Inferior parietal cortex (tissue), 1 donor: Measurements from ENCODE around the gene BAAT.
"Not testable (repeated sequence)": the region's sequence is repeated elsewhere in the genome, so short reads cannot be mapped to it uniquely, and the experiment has no call there.

ENCODE experiments used
- DNase-seq: peaks from one replicate; pipeline ENCODE4 v3.0.0-alpha.2; 2016; ENCODE audit errors: extremely low spot score

BAAT gene

DNA sequence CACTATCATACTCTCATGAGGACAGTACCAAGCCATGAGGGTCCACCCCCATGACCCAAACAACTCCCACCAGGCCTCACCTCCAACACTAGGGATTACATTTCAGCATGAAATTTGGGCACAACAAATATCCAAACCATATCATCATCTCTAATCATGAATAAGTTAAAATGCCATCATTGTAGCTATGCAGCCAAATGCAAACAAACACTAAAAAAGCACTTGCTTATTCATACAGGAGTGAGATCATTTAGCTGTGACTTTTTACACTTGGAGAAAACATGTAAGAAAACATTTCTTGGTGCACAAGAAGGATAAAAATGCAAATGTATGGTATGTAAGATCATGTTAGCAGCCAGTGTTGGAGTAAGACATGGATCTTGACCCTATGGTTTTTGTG is 24.2 kb downstream of the BAAT start:
- DNase-seq: no peak

DNA sequence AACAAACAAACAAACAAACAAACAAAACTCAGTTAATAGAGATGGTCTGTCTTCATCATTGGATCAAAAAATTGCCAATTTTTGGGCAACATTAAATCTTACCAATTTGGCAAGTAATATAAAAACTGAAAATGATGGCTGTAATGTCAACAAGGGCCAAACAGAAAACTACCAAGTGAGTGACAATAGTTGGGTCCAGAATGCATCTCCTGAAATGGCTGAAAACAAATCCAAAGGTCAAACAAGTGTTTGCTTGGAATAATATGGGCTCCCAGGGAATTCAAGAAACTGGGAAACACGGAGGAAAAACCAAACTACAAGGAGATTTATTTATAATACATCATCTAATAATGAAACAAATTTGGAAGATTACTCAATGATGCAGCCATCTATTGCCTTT is 25.1 kb downstream of the BAAT start:
- no peak for DNase-seq

- no peak for DNase-seq
Measured at GRCh38 chr9:101356619-101357018, 28.2 kb downstream of the BAAT start.

- DNase-seq: no peak
Measured at GRCh38 chr9:101354765-101355708, 29.8 kb downstream of the BAAT start.

- DNase-seq: no peak
Measured at GRCh38 chr9:101354143-101354764, 30.6 kb downstream of the BAAT start.

DNA sequence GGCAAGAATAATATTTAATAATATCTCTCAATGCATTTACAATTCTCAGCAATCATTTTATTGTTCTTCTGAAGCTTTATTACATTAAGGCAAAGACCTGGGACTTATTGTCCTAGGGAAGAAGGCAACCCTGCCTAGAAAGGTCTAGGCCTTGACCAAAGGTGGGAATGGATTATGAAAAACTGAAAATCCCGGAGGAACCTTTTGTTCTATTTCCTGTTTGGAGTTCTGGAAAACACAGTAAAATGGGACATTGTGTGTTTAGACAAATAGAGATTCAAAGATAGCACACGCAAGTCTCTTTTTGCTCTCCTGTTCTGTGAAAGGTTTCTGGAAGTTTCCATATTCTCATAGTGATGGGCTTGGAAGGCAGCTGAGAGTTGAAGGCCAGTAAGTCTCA is 31.1 kb downstream of the BAAT start:
- DNase-seq: no peak

GRCh38 chr9:101352892-101353463 is 31.8 kb downstream of the BAAT start:
- DNase-seq: no peak

DNA sequence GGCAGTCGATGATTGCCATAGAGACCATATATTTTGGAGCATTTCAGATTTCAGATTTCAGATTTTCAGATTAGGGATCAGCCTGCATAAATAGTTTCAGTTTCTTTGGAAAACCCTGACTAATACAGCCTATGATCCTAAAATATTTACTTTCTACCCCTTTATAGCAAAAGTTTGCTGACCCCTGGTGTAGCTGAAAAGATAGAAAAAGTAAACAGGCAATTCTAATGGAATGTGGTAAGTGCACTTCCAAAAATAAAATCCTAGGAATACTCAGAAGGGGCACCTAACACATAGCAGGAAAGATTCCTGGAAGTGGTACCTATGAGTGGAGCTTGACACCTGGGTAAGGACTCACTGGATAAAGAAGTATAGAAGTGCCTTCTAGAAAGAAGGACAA is 34.5 kb downstream of the BAAT start:
- DNase-seq: no peak

DNA sequence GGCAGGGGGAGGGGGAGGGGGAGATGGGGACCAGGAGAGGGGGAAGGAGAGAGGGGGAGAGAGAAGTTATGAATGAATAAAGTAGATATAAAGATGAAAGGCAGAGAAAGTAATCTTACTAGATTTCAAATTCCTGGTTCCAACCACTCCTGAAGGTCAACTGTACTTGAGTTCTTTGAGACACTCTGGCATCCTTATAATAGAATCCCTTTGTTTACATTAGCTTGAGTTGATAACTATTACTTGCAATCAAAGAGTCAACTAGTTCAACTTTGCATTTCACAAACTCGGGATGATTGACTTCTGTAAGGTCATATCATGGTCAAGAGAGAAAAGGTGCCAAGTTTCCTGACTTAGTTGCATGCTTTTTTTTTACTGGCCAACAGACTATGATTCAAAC is 42.2 kb downstream of the BAAT start:
- DNase-seq: no peak

- no peak for DNase-seq
Measured at GRCh38 chr9:101341958-101342357, 42.8 kb downstream of the BAAT start.

GRCh38 chr9:101337237-101337636 is 47.6 kb downstream of the BAAT start:
- no peak for DNase-seq

DNA sequence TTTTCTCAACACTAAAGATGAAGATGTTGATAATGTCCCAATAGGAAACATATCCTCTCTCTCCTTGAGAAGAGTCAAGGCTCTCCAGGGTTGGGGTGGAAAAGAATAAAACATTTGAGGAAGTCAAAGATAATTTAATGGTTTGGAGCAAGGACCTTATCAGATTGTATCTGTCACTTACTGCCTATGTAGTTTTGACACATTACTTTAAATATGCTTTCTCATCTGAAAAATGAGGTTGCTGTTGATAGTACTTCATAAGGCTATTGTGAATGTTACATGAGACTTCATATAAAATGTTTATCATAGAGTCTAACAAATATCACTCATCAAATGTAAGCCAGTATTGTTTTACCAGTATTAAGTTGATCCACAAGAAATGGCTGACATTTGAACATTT is 48.7 kb downstream of the BAAT start:
- no peak for DNase-seq

- no peak for DNase-seq
Measured at GRCh38 chr9:101333926-101334702, 50.7 kb downstream of the BAAT start.

- no peak for DNase-seq
Measured at GRCh38 chr9:101333490-101333889, 51.3 kb downstream of the BAAT start.

GRCh38 chr9:101332362-101332761 is 52.4 kb downstream of the BAAT start:
- DNase-seq: no peak

- not testable (repeated sequence) for DNase-seq
Measured at GRCh38 chr9:101327422-101327909, 57.3 kb downstream of the BAAT start.

DNA sequence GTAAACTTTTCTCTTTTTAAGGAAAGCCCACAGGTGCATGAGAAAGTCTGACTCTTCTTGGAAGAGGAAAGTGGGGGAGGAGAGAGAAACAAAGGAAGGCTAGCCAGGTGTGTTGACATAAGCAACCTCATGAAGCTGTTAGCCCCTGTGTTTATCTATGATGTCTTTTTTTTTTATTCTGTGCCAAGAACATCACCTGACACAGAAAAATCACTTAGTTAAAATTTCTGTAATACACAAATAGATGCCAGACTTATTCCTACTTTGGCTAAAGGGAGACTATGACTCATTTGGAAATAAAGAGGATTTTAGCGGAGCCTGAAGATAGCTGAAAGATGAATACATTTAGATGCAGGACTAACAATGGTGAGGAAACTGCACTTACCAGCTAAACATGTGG is 58.3 kb downstream of the BAAT start:
- DNase-seq: no peak

- no peak for DNase-seq
Measured at GRCh38 chr9:101326035-101326434, 58.8 kb downstream of the BAAT start.

DNA sequence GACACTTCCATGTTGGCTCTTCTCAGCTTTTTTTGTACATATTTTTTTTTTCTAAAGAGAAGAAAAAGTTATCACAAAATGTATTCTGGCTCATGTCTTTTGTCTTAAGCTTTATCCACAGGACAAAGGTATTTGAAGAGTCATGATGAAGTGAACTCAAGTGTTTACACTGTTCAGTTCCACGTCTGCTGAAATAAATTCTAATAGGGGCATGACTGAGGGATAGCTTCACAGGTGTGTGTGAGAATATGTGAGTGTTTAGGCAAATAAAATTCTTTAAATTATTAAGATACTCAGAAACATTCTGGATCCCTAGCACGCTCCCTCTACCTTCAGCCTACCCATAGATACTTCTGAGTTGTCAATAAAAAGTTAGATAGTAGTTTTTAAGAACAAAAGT is 59.8 kb downstream of the BAAT start:
- DNase-seq: no peak

DNA sequence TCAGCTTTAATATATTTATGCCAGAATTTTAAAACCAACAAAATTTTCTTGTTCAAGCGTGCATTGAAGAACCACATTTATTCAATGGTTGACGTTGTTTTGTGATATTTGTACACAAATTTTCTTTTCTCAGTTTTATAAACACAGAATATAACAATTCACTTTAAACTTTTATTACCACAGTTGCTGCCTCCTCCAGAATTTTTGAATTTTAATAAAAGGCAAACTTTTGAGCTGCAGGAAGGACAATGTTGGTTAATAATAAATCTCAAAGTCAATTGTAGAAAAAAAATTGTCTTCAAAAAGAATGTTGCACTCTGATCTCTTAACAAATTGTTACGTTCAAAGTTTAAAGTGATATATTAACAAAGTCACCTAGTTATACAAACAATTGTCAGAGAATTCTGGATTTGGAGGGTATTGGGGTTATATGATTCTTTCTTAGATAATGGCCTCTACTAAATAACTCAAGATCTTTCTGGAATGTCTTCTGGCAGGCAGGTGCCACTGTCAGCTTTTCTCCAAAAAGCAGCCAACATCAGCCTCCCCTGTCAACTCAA is 60.5 kb downstream of the BAAT start:
- DNase-seq: no peak

DNA sequence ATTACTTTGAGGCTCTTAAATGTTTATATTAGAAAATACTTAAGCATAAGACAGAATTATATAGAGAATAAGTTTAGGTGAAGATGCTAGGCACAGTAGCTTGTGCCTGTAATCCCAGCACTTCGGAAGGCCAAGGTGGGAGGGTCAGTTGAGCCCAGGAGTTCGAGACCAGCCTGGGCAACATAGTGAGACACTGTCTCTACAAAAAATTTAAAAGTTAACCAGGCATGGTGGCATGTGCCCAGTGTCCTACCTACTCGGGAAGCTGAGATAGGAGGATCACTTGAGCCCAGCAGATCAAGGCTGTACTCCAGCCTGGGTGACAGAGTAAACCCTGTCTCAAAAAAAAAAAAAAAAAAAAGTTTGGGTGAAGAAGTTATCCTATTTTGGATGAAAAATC is 61.7 kb downstream of the BAAT start:
- DNase-seq: no peak

DNA sequence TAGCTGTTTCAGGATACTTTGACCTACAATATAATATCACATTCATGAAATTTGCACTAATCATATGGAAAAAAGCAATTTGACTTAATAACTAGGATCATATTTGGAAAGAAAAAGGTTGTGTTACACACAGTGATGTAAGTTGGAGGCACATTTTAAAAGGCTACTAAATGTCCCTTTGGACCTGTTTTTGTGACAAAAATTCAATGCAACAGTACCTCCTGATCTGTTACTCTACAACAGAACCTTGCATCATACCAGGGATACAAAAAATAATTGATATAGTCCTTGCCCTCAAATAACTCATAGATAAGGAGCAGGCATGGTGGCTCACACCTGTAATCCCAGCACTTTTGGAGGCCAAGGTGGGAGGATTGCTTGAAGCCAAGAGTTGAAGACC is 67.1 kb downstream of the BAAT start:
- no peak for DNase-seq
